IPS-18c (cell line): ENCODE results near the gene REEP3.
"Not testable (repeated sequence)": the region's sequence is repeated elsewhere in the genome, so short reads cannot be mapped to it uniquely, and the experiment has no call there.

ENCODE experiments used
- H3K4me3 ChIP-seq: 2 replicates; pipeline ENCODE4 v1.7.0; 2013; ENCODE audit warnings: low read depth, mild to moderate bottlenecking, low read length, moderate library complexity; ENCODE audit not compliant: insufficient read depth
- H3K9me3 ChIP-seq: one replicate; pipeline ENCODE4 v1.6.1; 2013; ENCODE audit warnings: mild to moderate bottlenecking, low read length, moderate library complexity; ENCODE audit not compliant: control insufficient read depth, insufficient read depth

Gene REEP3

GRCh38 chr10:63664341-63664885 is 143.2 kb downstream of the REEP3 start:
- no peak overlapping the region for H3K4me3 ChIP-seq

GRCh38 chr10:63665006-63665580 is 143.9 kb downstream of the REEP3 start:
- H3K4me3 ChIP-seq, H3K9me3 ChIP-seq: not testable (repeated sequence)

More at GRCh38 chr10:63664341-63664885, 143.2 kb downstream of the REEP3 start:
- no peaks in the 10 kb centered on the region for H3K9me3 ChIP-seq

GRCh38 chr10:63665670-63666134 is 144.5 kb downstream of the REEP3 start:
- no peaks in the 10 kb centered on the region for H3K9me3 ChIP-seq
- no peak overlapping the region for H3K4me3 ChIP-seq

GRCh38 chr10:63666836-63667383 is 145.7 kb downstream of the REEP3 start:
- Histone ChIP-seq H3K4me3 (no peak overlapping the region), H3K9me3 (no peaks in the 10 kb centered on the region)

- H3K4me3 ChIP-seq = no peak overlapping the region
- H3K9me3 ChIP-seq = no peaks in the 10 kb centered on the region
Observed at GRCh38 chr10:63667596-63668480, 146.6 kb downstream of the REEP3 start.

- no peaks in the 10 kb centered on the region for H3K9me3 ChIP-seq
- H3K4me3 ChIP-seq = no peak overlapping the region
Observed at GRCh38 chr10:63670291-63670898, 149.2 kb downstream of the REEP3 start.

- Histone ChIP-seq H3K9me3 (no peaks in the 10 kb centered on the region), H3K4me3 (no peak overlapping the region)
Observed at GRCh38 chr10:63671317-63671937, 150.2 kb downstream of the REEP3 start.

GRCh38 chr10:63672491-63672890 is 151.3 kb downstream of the REEP3 start:
- no peak overlapping the region for H3K4me3 ChIP-seq
- no peaks in the 10 kb centered on the region for H3K9me3 ChIP-seq

- no peaks in the 10 kb centered on the region for H3K9me3 ChIP-seq
- H3K4me3 ChIP-seq = no peak overlapping the region
Observed at GRCh38 chr10:63673246-63673645, 152.0 kb downstream of the REEP3 start.

- no peaks in the 10 kb centered on the region for H3K9me3 ChIP-seq
- H3K4me3 ChIP-seq = no peak overlapping the region
Observed at GRCh38 chr10:63673846-63674245, 152.6 kb downstream of the REEP3 start.
